Naive B cell (primary cell): ENCODE results near the gene SDK1. TPM values are rescaled to one million over a fixed set of nuclear protein-coding genes. Genes with fewer than 3 reads are reported as not detected.
"Not testable (repeated sequence)": the region's sequence is repeated elsewhere in the genome, so short reads cannot be mapped to it uniquely, and the experiment has no call there.

Experiments used
- ATAC-seq, 2 donors: fragments of 150-1000 bp; cut with Tn5 transposase; 2 replicates each; pipeline ENCODE4 v1.10.0; 2021; ENCODE audit warnings: low read depth in 2 of 2, mild to moderate bottlenecking in 2 of 2, moderate library complexity in 2 of 2
- DNase-seq: peaks from one replicate; pipeline ENCODE4 v3.0.0; 2022
- H3K27ac Mint-ChIP-seq, 6 donors: one replicate each; pipeline ENCODE4 v1.8.0; 2020 to 2022; ENCODE audit warnings: mild to moderate bottlenecking in 6 of 6, mixed read lengths in 6 of 6, moderate library complexity in 5 of 6, inconsistent platforms in 2 of 6
- H3K27me3 Mint-ChIP-seq, 3 donors: one replicate each; pipeline ENCODE4 v1.8.0; 2021 to 2022; ENCODE audit warnings: mixed read lengths in 3 of 3, mild to moderate bottlenecking in 1 of 3
- H3K36me3 Mint-ChIP-seq, 2 donors: one replicate each; pipeline ENCODE4 v1.8.0; 2020 to 2022; ENCODE audit warnings: mixed read lengths in 2 of 2, inconsistent platforms in 1 of 2, mild to moderate bottlenecking in 1 of 2
- H3K4me1 Mint-ChIP-seq, 3 donors: one replicate each; pipeline ENCODE4 v1.8.0; 2020 to 2022; ENCODE audit warnings: mixed read lengths in 3 of 3, inconsistent platforms in 1 of 3, mild to moderate bottlenecking in 1 of 3, moderate library complexity in 1 of 3
- H3K4me3 Mint-ChIP-seq, 8 donors: one replicate each; pipeline ENCODE4 v1.8.0; 2020 to 2022; ENCODE audit warnings: mild to moderate bottlenecking in 8 of 8, mixed read lengths in 8 of 8, moderate library complexity in 8 of 8, inconsistent platforms in 2 of 8
- H3K9me3 Mint-ChIP-seq, 7 donors: one replicate each; pipeline ENCODE4 v1.8.0; 2020 to 2022; ENCODE audit warnings: mixed read lengths in 7 of 7, mild to moderate bottlenecking in 5 of 7, inconsistent platforms in 2 of 7, moderate library complexity in 1 of 7
- polyA plus RNA-seq, 6 donors: library from polyadenylated mRNA; unstranded; fragments of 300-500 nt; fragmentation: Illumina TruSeq; gene quantifications; one replicate each; pipeline ENCODE4 v1.2.3, GENCODE V29; 2021; ENCODE audit warnings: low read depth in 6 of 6

Gene SDK1
- polyA plus RNA-seq, 6 donors from 2014 or later, result 0.15 to 0.60 (median 0.38) TPM; not detected in 2

GRCh38 chr7:4302203-4302905, 1001.3 kb downstream of the SDK1 start:
- Mint-ChIP-seq H3K4me3 (no peak overlapping the region), H3K4me1 (no peaks in the 10 kb centered on the region), H3K36me3 (no peaks in the 10 kb centered on the region), H3K27me3 (no peaks in the 10 kb centered on the region), H3K9me3 (peaks cover 3 to 15% (median 6%) of the 10 kb centered on the region in 7 donors), H3K27ac (no peak overlapping the region)
- ATAC-seq (no peak), DNase-seq (no peak)

GRCh38 chr7:4307316-4308204, 1006.5 kb downstream of the SDK1 start:
- DNase-seq (no peak), ATAC-seq (no peak)
- peaks cover 0 to 8% (median 7%) of the 10 kb centered on the region in 3 donors for H3K27me3 Mint-ChIP-seq
- H3K9me3 Mint-ChIP-seq, result peaks cover 0 to 13% (median 4%) of the 10 kb centered on the region in 7 donors
- no peak overlapping the region for H3K27ac Mint-ChIP-seq
- peaks cover 0 to 7% of the 10 kb centered on the region in 2 donors for H3K36me3 Mint-ChIP-seq
- H3K4me3 Mint-ChIP-seq, result no peak overlapping the region
- no peaks in the 10 kb centered on the region for H3K4me1 Mint-ChIP-seq

DNA sequence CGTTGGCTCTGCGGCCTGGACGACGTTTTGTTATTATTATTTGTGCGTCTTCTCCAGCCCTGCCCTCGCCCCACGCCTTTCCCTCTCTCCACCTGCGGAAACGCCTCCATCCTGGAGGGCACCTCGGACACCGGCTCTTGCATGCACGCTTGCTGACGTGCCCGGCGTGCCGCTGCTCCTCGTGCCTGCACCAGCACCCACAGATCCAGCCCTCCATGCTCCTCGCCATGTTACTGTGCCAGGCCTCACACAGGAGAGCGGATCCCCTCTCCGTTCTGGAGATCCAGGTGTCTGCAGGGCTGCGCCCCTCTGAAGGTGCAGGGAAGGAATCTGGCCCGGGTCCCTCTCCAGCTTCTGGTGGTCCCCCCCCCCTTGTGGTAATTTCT, 1007.1 kb downstream of the SDK1 start:
- H3K27ac Mint-ChIP-seq, result no peak overlapping the region
- ATAC-seq (no peak), DNase-seq (no peak)
- peaks cover 0 to 8% (median 7%) of the 10 kb centered on the region in 3 donors for H3K27me3 Mint-ChIP-seq
- H3K4me3 Mint-ChIP-seq, result no peak overlapping the region
- peaks cover 0 to 13% (median 2%) of the 10 kb centered on the region in 7 donors for H3K9me3 Mint-ChIP-seq
- H3K4me1 Mint-ChIP-seq, result no peaks in the 10 kb centered on the region
- peaks cover 0 to 7% of the 10 kb centered on the region in 2 donors for H3K36me3 Mint-ChIP-seq

- not testable (repeated sequence) for H3K36me3 Mint-ChIP-seq, H3K27ac Mint-ChIP-seq, DNase-seq, ATAC-seq, H3K4me1 Mint-ChIP-seq, H3K4me3 Mint-ChIP-seq, H3K27me3 Mint-ChIP-seq
- peaks cover 0 to 11% (median 4%) of the 10 kb centered on the region in 7 donors for H3K9me3 Mint-ChIP-seq
These were observed 1012.9 kb downstream of the SDK1 start for GRCh38 chr7:4313911-4314310.

GRCh38 chr7:4314316-4314715, 1013.3 kb downstream of the SDK1 start:
- not testable (repeated sequence) for ATAC-seq, DNase-seq, H3K4me1 Mint-ChIP-seq, H3K27ac Mint-ChIP-seq, H3K27me3 Mint-ChIP-seq, H3K4me3 Mint-ChIP-seq, H3K9me3 Mint-ChIP-seq, H3K36me3 Mint-ChIP-seq
